SK-N-SH treated with all-trans-retinoic acid at 6 μM for 48 hours (cell line): ENCODE results near the gene FAM83C.
A peak's percentile ranks its signal among the peaks of the same experiment; 100 is the strongest.

Source experiments
- ATAC-seq: fragments of 200-7000 bp; cut with Tn5 transposase; 3 replicates; pipeline ENCODE4 v1.9.1; 2020; ENCODE audit warnings: mild to moderate bottlenecking, moderate library complexity
- BACH2 ChIP-seq: fragments of 250-450 bp; sonication (Bioruptor Pico); IDR thresholded peaks from 2 replicates; pipeline ENCODE4 v1.9.0; 2021; ENCODE audit warnings: mild to moderate bottlenecking, borderline replicate concordance
- CSDC2 ChIP-seq: fragments of 250-450 bp; sonication (Bioruptor Pico); IDR thresholded peaks from 2 replicates; pipeline ENCODE4 v1.5.0; 2020; ENCODE audit warnings: mild to moderate bottlenecking, moderate library complexity
- ESRRG ChIP-seq: fragments of 250-450 bp; sonication (Bioruptor Pico); IDR thresholded peaks from 2 replicates; pipeline ENCODE4 v1.6.1; 2021; ENCODE audit warnings: mild to moderate bottlenecking
- ISL1 ChIP-seq: fragments of 250-450 bp; sonication (Bioruptor Pico); IDR thresholded peaks from 2 replicates; pipeline ENCODE4 v2.1.2; 2022; ENCODE audit warnings: mild to moderate bottlenecking, moderate library complexity
- TOX ChIP-seq: fragments of 250-450 bp; sonication (Bioruptor Pico); IDR thresholded peaks from 2 replicates; pipeline ENCODE4 v1.8.0; 2021; ENCODE audit warnings: mild to moderate bottlenecking, moderate library complexity, borderline replicate concordance
- ZC3H10 ChIP-seq: fragments of 250-450 bp; sonication (Bioruptor Pico); IDR thresholded peaks from 2 replicates; pipeline ENCODE4 v1.5.1; 2021; ENCODE audit warnings: mild to moderate bottlenecking, moderate library complexity
- ZFP3 ChIP-seq: fragments of 250-450 bp; sonication (Bioruptor Pico); IDR thresholded peaks from 2 replicates; pipeline ENCODE4 v1.5.0; 2020; ENCODE audit warnings: mild to moderate bottlenecking, moderate library complexity
- ZFP30 ChIP-seq: fragments of 450-650 bp; formaldehyde crosslinking; IDR thresholded peaks from 2 replicates; pipeline ENCODE4 v1.5.0; 2022; ENCODE audit warnings: mild to moderate bottlenecking, moderate library complexity
- ZNF565 ChIP-seq: fragments of 450-650 bp; formaldehyde crosslinking; conservative IDR thresholded peaks from 2 replicates; pipeline ENCODE4 v1.5.0; 2020; ENCODE audit warnings: low read depth, mild to moderate bottlenecking, moderate library complexity
- TF ChIP-seq, protein P1 (sequence below): fragments of 250-450 bp; sonication (Bioruptor Pico); IDR thresholded peaks from 2 replicates; pipeline ENCODE4 v1.5.1; 2021; ENCODE audit warnings: mild to moderate bottlenecking, moderate library complexity
- TF ChIP-seq, protein P2 (sequence below): fragments of 250-450 bp; sonication (Bioruptor Pico); IDR thresholded peaks from 2 replicates; pipeline ENCODE4 v1.8.0; 2020; ENCODE audit warnings: mild to moderate bottlenecking, moderate library complexity, borderline replicate concordance

Gene FAM83C

DNA sequence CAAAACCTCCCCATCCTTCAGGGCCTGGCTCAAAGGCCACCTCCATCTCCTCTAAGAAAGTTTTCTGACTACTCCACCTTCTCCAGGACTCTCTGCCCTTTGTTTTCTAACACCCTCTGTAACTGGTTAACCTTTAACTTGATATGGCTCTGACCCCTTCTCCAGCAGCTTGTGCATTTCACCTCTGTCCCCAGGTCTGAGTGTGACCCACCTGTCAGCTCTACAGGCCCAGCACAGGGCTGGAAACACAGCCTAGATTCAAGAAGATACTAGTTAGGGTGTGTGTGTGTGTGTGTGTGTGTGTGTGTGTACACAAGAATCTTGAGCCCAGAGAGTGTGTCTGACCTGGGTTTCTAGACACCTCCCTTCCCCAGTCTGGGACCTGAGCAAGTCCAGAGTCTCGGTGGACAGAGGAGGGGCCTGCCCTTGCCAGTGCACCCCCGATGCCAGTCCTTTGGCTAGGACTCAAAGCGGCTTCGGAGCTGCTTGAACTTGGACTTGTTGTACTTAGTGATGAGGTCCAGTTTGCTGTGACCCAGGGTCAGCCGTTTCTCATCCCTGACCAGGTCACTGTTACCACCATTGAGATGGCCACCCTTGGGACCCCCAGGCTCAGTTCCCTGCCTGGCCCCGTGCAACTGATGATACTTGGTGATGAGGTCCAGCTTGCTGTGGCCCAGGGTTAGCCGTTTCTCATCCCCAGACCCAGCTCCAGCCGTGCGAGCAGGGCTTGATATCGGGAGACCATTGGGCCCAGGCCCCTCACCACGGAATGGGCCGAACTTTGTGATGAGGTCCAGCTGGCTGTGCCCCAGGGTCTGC, 5.9 kb downstream of the FAM83C start:
- ATAC-seq, result no peak
- TF ChIP-seq ZNF565 (CRISPR knock-in tag) (no peak), ZFP30 (CRISPR knock-in tag) (no peak), CSDC2 (no peak), ZFP3 (CRISPR knock-in tag) (no peak)
- TF ChIP-seq, protein P1, sequence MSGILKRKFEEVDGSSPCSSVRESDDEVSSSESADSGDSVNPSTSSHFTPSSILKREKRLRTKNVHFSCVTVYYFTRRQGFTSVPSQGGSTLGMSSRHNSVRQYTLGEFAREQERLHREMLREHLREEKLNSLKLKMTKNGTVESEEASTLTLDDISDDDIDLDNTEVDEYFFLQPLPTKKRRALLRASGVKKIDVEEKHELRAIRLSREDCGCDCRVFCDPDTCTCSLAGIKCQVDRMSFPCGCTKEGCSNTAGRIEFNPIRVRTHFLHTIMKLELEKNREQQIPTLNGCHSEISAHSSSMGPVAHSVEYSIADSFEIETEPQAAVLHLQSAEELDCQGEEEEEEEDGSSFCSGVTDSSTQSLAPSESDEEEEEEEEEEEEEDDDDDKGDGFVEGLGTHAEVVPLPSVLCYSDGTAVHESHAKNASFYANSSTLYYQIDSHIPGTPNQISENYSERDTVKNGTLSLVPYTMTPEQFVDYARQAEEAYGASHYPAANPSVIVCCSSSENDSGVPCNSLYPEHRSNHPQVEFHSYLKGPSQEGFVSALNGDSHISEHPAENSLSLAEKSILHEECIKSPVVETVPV (CRISPR knock-in tag), result no peak
- TF ChIP-seq, protein P2, sequence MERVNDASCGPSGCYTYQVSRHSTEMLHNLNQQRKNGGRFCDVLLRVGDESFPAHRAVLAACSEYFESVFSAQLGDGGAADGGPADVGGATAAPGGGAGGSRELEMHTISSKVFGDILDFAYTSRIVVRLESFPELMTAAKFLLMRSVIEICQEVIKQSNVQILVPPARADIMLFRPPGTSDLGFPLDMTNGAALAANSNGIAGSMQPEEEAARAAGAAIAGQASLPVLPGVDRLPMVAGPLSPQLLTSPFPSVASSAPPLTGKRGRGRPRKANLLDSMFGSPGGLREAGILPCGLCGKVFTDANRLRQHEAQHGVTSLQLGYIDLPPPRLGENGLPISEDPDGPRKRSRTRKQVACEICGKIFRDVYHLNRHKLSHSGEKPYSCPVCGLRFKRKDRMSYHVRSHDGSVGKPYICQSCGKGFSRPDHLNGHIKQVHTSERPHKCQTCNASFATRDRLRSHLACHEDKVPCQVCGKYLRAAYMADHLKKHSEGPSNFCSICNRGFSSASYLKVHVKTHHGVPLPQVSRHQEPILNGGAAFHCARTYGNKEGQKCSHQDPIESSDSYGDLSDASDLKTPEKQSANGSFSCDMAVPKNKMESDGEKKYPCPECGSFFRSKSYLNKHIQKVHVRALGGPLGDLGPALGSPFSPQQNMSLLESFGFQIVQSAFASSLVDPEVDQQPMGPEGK (CRISPR knock-in tag), result no peak

DNA sequence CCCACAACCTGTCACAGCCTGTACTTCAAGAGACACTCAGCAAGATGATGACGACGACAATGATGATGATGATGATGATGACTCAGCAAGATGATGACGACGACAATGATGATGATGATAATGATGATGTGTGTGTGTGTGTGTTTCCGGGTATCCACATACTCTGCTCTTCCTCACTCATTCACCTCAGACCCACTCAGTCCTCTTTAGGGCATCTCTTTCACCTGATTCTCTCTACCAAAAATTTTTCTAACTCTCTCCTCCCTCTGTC, 6.5 kb downstream of the FAM83C start:
- no peak for TF ChIP-seq ZNF565 (CRISPR knock-in tag)
- no peak for TF ChIP-seq ISL1 (CRISPR knock-in tag)
- no peak for ATAC-seq

DNA sequence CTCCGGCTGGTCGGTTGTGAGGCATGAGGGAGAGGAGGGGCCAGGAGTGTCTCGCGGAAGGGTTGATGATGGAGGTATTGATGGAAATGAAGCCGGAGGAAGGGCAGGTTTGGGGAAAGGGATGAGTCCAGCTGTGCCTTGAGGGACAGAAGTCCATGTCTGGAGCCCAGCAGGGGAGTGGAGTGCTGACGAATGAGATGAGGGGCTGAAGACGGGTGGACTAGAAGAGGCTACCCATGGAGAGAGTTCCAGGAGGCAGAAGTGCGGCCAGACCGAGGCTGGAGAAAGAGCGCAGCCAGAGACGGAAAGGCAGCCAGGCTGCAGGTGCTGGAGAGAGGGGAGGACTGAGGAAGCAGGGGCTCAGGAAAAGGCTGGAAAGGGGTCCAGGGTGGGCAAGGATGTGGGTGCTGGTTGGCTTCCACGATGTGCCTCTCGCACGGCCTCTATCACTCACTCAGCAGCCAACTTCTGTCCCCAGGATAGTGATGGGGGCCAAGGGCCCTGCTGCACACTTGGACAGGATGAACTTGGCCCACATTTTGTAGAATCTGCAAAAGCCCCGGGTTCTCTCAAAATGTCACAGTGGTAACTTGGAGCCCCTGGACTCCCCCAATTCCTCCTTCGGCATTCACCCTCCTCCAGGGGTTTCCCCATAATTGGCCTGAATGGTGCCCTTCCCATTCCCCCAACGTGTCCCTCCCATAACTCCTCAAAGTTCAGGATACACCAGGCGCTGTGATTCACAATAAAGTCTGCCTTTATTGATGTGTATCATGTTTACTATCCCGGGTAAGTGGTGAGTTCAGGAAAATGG, 7.0 kb downstream of the FAM83C start:
- peak; percentile 37 for ATAC-seq
- TF ChIP-seq BACH2 (CRISPR knock-in tag) (no peak), ZC3H10 (CRISPR knock-in tag) (no peak), TOX (CRISPR knock-in tag) (no peak), ESRRG (no peak)
- TF ChIP-seq, protein P1 (CRISPR knock-in tag), result no peak
- TF ChIP-seq, protein P2 (CRISPR knock-in tag), result no peak
- TF ChIP-seq, all 23 proteins: peak for 0

DNA sequence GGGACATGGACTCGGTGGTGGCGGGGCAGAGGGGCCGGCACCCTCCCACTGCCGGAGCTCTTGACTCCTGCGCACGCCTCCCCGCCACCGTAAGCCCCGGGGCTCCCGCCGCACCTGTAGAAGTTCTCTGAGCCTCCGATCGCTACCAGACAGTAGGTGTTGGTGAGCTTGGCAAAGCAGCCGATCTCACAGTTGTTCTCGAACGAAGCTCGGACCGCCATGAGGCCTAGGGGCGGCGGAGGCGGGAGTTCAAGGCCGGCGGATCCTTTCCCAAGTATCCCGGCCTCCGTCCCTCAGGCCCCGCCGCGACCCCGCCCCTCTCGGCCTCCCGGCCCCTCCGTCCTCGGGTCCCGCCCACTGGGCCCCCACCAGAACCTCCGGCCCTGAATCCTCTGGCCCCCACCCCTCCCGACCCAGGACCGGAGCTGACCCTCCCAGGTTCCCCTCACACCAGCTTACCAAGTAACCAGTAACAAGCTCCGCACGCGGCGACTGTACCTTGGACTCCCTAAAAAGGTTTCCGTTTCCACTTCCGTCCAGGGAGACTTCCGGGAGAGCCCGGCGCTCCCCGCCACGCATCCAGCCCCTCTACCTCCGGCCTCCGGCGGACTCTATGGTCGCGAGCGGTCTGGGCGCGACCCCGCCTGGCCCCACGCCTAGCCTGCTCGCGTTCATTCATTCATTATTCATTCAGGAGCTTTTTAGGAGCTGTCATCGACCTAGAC, 7.8 kb downstream of the FAM83C start, which contains the start of gene EIF6:
Gene EIF6, minus strand, starts transcription at position 506 of the 725 bp plus-strand sequence. Its CDS starts 285 bp downstream, at position 221.
- TF ChIP-seq TOX (CRISPR knock-in tag), result no peak
- TF ChIP-seq, protein P2 (CRISPR knock-in tag), result peak; percentile 63; the same call in 1 of the 2 replicates
- TF ChIP-seq ZFP3 (CRISPR knock-in tag), result peak; percentile 94
- peak; percentile 94 for ATAC-seq
